ENCODE data around the gene KRTAP6-1.

KRTAP6-1 gene, protein sequence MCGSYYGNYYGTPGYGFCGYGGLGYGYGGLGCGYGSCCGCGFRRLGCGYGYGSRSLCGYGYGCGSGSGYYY

DNA sequence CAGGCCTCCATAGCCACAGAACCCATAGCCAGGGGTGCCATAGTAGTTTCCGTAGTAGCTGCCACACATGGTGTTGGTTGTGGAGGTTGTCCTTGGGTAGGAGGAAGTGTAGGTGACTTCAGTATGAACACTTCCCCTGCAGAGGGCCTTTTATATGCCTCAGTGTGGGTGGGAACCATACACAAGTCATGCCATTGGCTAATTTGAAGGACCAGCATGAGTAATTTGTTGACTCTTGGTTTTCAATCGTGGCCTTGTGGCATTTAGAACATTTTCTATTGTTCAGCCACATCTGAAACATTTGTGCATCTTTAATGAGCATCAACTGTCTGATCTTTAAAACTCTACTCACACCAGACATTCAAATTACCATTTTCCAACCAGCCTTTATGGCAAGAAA, at the start of gene KRTAP6-1:
TSS of gene KRTAP6-1 (minus strand) at position 95 of the 400 bp plus-strand sequence. CDS start at position 69, 26 bp downstream.
- TF ChIP-seq GATA3 (IDR thresholded peaks at IDR 0.05; ENCODE audit: low read depth, low read length) (no peak), GATA2 (IDR thresholded peaks at IDR 0.05; ENCODE audit: low read depth, low read length) (no peak)

DNA sequence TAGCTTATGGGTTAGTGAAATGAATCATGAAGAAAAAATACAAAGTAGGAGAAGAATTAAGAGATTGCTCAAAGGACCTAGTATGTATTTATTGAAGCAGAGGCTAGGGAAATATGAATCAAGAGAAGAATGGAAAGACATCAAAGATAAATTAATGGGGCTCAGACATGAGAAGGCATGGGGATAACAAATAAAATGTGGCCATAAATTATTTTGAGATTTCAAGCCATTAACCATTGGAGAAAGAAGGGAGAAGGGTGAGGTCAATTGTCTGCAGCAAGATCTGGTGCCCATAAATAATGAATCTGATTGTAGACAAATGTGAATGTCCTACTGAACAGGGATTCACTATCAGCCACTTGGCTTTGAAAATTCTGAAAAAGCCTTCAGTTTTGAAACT, 39.2 kb upstream of the KRTAP6-1 start:
- no peak for TF ChIP-seq GATA2 (IDR thresholded peaks at IDR 0.05; ENCODE audit: low read depth, low read length)
- TF ChIP-seq GATA3 (IDR thresholded peaks at IDR 0.05; ENCODE audit: low read depth, low read length) = no peak

DNA sequence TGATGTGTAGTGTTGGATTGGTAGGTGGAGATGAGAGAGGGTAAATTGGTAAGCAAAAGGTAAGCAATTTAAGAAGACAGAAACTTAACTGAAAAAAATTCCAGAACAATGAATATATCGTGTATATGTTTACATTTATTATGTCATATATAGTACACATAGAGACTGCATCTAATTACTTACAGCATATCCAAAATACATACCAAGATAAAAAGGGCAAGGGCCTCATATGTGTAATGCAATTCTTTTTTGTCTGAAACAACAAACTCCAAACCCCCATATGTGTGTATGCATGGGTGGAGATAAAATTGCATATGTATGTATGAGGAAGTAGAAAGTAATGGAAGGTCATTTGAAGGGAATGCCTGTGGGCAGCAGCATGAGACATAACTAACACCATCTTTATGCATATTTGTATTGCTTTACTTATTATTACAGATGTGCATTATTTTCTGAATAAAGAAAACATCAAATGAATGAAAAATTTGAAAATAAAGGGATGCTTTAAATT, 33.2 kb upstream of the KRTAP6-1 start:
- no peak for TF ChIP-seq GATA3 (IDR thresholded peaks at IDR 0.05; ENCODE audit: low read depth, low read length)
- no peak for TF ChIP-seq GATA2 (IDR thresholded peaks at IDR 0.05; ENCODE audit: low read depth, low read length)

DNA sequence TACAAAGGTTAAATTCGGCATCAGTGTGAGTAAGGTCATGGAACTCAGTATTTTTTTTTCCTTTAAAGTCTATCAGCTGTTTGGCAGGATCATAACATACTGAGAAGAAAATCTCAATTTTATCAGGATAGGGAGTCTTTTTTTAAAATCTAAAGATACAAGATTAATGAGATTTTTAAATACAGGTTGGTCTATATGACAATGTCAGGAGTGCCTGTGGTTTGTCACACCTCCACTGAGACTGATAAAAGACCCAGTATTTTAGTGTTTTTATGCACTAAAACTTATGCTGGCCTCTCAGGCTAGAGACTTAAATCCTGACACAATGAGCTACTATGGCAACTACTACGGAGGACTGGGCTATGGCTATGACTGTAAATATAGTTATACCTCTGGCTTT, 28.8 kb upstream of the KRTAP6-1 start, which contains the start of gene KRTAP20-3:
TSS of gene KRTAP20-3 (plus strand) at position 301 of the 400 bp plus-strand sequence.
- TF ChIP-seq GATA3 (IDR thresholded peaks at IDR 0.05; ENCODE audit: low read depth, low read length) (no peak), GATA2 (IDR thresholded peaks at IDR 0.05; ENCODE audit: low read depth, low read length) (no peak)

DNA sequence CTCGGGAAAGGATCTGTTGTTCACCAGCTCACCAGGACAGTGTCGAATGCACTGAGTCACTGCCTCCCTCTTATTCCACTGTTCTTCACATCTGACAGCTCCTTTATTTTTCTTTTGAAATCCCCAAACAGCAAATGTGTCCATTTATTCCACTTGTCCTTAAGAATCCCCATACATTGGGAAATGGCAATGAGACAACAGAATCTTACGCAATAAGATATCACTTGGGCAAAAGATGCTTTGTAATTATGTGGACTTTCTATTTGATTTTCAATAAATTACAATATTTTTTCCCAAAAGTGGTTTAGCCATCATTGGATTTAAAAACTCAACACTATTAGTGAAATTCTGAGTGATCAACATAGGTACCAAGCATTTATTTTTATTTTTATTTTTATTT, 25.0 kb upstream of the KRTAP6-1 start:
- TF ChIP-seq GATA2 (IDR thresholded peaks at IDR 0.05; ENCODE audit: low read depth, low read length) (no peak), GATA3 (IDR thresholded peaks at IDR 0.05; ENCODE audit: low read depth, low read length) (no peak)

DNA sequence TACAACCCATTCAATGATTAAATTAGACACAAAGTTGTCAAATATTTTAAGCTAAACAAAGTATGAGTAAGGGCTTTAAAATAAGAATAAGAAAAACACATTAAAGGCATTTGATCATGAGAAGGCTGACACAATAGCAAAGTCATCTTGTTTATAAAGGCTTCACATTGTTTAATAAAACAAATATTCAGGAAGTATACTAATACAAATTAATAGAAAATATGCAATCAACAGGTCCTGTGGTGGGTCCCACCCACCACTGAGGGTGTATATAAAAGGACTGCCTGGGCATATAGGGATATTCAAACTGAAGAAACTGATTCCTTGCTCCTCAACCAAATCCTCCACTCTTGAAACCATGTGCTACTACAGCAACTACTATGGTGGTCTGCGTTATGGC, 21.2 kb upstream of the KRTAP6-1 start, which contains the start of gene KRTAP20-2:
TSS of gene KRTAP20-2 (plus strand) at position 301 of the 400 bp plus-strand sequence. CDS start at position 359, 58 bp downstream.
- TF ChIP-seq GATA3 (IDR thresholded peaks at IDR 0.05; ENCODE audit: low read depth, low read length) = no peak
- no peak for TF ChIP-seq GATA2 (IDR thresholded peaks at IDR 0.05; ENCODE audit: low read depth, low read length)

DNA sequence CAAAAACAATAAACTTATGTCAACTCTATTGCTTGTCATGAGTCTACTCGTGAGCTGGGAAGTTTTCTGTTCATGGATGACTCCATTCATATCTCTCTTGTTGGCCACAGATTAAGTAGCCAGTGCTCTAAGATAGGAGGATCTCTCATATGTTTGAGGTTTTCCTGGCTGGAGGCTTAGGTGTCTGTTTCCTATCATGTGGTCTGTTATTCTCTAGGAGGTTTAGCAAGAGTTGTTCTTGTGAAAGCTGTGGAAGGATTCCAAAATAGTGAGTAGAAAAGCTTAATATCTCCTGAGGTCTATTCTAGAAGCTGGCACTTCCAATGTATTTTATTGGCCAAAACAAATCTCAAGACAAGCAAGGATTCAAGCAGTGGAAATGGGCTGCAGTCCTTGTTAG, 15.5 kb upstream of the KRTAP6-1 start:
- no peak for TF ChIP-seq GATA2 (IDR thresholded peaks at IDR 0.05; ENCODE audit: low read depth, low read length)
- no peak for TF ChIP-seq GATA3 (IDR thresholded peaks at IDR 0.05; ENCODE audit: low read depth, low read length)

DNA sequence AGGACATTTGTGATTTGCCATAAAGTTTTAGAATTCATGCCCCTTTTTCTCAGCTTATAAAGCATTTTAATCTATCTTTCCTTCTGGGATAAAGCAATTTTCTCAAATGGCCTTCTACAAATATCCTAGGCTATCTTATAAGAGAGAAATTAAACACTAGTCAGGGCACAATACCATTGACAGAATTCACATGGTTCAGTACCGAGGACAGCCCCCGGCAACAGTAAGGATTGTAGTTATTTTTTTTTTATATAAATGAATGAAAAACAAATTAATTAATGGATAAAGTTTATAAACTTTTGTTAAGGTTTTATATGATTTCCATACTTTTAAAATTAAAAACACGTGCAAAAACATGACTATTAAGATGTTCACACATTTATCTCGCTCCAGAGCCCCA, 14.4 kb upstream of the KRTAP6-1 start:
- TF ChIP-seq GATA3 (IDR thresholded peaks at IDR 0.05; ENCODE audit: low read depth, low read length) (no peak), GATA2 (IDR thresholded peaks at IDR 0.05; ENCODE audit: low read depth, low read length) (no peak)

DNA sequence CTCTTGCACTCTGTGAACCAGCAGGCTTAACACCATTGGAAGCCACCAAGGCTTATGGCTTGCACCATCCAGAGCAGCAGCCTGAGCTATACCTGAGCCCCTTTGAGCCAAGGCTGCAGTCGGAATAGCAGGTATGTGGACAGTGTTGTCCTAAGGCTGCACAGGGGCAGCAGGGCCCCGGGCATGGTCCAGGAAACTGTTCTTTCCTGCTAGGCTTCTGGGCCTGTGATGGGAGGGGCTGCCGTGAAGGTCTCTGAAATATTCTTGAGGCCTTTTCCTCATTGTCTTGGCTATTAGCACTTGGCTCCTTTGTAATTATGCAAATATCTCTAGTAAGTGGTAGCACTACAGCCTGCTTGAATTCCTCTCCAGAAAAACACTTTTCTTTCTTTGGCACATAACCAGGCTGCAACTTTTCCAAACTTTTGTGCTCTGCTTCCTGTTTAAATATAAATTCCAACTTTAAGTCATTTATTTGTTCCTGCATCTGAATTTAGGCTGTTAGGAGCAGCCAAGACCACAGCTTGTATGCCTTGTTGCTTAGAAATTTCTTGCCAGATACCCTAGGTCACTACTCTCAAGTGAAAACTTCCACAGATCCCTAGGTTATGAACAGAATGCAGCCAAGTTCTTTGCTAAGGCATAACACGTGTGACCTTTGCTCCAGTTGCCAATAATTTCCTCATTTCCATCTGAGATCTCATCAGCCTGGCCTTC, 11.9 kb upstream of the KRTAP6-1 start:
- TF ChIP-seq GATA3 (IDR thresholded peaks at IDR 0.05; ENCODE audit: low read depth, low read length) (no peak), GATA2 (IDR thresholded peaks at IDR 0.05; ENCODE audit: low read depth, low read length) (no peak)

DNA sequence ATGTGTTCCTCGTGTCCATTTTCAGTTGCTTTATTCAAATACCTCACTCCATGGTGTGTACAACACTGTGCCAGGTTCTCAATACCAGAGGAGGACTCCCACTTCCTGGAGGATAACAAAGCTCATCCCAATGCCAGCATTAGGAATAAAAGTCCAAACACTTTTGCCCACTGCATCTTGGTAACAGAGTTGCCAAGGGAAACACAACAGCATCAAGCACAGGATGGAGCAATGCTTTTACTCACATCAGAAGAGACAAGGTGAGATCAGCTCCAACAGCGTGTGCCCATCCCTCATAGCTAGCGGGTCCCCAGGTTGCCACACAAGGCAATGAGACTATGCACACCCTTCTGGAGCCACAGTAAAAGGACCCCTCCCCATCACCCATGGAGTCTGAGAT, 9.6 kb upstream of the KRTAP6-1 start:
- TF ChIP-seq GATA2 (IDR thresholded peaks at IDR 0.05; ENCODE audit: low read depth, low read length) = no peak
- TF ChIP-seq GATA3 (IDR thresholded peaks at IDR 0.05; ENCODE audit: low read depth, low read length) = no peak

DNA sequence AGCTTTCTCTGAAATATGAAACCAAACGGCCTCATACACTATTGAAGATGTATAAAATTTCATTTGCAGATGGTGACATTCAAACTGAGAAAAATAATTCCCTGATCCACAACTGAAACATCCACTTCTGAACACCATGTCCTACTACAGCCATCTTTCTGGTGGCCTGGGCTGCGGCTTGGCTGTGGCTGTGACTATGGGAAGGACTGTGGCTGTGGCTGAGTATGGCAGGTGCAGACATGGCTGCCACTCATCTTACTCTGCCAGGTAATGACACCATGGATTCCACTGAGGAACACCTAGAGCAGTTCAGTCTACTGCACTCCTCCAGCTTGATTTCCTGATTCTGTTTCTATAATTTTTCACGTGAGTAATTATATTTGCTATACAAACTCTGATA, 6.8 kb upstream of the KRTAP6-1 start, which contains the start of gene KRTAP20-4:
TSS of gene KRTAP20-4 (plus strand) at position 106 of the 400 bp plus-strand sequence.
- no peak for TF ChIP-seq GATA3 (IDR thresholded peaks at IDR 0.05; ENCODE audit: low read depth, low read length)
- TF ChIP-seq GATA2 (IDR thresholded peaks at IDR 0.05; ENCODE audit: low read depth, low read length) = no peak

DNA sequence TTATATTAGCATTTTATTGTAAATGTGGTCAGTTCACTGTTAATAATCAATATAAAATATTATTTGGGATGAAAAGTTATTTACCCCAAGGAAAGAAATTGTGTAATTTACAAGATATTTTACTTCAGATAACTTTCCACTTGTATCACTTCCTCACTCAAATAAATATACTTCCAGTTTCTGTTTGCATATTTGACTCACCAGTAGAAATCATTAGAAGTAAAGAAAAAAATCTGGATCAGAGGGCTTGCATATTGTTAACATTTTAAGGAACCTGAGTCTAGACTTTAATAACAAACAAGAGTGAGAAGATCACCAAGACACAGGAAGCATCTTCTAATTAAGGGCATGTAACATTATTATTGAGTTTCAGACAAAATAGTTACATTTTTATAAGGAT, 6.3 kb upstream of the KRTAP6-1 start:
- TF ChIP-seq GATA3 (IDR thresholded peaks at IDR 0.05; ENCODE audit: low read depth, low read length) = no peak

DNA sequence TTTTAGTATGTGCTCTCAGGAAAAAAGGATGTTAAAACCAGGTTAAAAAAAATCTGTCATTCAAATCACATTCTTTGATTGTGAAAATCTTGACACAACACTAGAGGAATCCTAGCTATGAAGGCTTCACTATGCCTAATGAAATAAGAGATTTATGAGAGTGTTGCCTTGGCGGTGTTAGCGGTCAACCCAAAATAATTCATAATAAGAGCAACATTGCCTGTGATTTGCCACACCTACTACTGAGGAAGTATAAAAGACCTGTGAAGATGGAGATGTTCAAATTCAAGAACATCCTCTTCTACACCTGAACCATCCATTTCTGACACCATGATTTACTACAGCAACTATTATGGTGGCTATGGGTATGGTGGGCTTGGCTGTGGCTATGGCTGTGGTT, 2.4 kb upstream of the KRTAP6-1 start, which contains the start of gene KRTAP20-1:
TSS of gene KRTAP20-1 (plus strand) at position 301 of the 400 bp plus-strand sequence. CDS start at position 331, 30 bp downstream.
- TF ChIP-seq GATA3 (IDR thresholded peaks at IDR 0.05; ENCODE audit: low read depth, low read length) = no peak
- no peak for TF ChIP-seq GATA2 (IDR thresholded peaks at IDR 0.05; ENCODE audit: low read depth, low read length)

DNA sequence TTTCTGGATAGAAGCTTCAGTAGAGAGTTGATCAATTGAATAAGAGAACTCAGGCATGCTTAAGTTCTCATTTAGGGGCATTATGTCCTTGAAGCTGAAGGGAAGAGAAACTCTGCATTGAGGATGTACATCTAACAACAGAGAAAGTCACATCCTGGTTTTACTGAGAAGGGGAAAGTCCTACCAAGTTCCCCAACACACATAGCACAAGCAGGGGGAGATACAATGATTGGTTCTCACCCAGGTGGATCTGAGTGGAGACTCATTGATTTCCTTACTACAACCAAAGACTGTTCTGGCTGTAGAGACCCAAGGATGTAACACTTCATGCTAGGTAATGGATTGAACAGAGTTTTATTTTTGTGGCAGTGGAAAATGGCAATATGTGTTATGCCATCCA, 1.5 kb upstream of the KRTAP6-1 start:
- no peak for TF ChIP-seq GATA2 (IDR thresholded peaks at IDR 0.05; ENCODE audit: low read depth, low read length)
- no peak for TF ChIP-seq GATA3 (IDR thresholded peaks at IDR 0.05; ENCODE audit: low read depth, low read length)

DNA sequence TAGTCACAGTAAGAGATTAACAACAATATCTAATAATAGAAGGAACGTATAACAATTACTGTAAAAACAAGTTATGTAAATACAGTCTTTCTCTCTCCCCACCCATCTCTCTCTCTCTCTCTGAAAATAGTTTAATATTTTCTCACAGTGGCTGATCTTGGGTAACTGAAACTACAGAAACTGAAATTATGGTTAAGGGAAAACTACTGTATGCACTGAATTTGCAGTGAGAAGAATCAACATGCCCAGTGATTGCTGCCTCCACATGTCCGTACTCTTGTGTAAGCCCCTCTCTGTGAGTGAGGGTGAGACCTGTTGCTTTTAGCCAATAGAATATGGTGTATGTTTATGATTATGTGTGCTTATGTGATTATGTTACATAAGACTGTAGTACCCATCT, 1.6 kb downstream of the KRTAP6-1 start:
- TF ChIP-seq GATA2 (IDR thresholded peaks at IDR 0.05; ENCODE audit: low read depth, low read length) (no peak), GATA3 (IDR thresholded peaks at IDR 0.05; ENCODE audit: low read depth, low read length) (no peak)
